NB4 (cell line): Measurements from ENCODE around the gene KAZN.

ENCODE experiments used
- CTCF ChIP-seq: IDR thresholded peaks from one replicate; pipeline ENCODE4 v1.5.1; 2012; ENCODE audit warnings: low read depth, low read length
- MAX ChIP-seq: IDR thresholded peaks from 2 replicates; pipeline ENCODE4 v1.6.1; 2011; ENCODE audit warnings: low read depth, low read length
- POLR2A ChIP-seq: IDR thresholded peaks from 2 replicates; pipeline ENCODE4 v1.6.1; 2011; ENCODE audit warnings: mild to moderate bottlenecking; ENCODE audit not compliant: insufficient read length; ENCODE audit errors: extremely low read depth

DNA sequence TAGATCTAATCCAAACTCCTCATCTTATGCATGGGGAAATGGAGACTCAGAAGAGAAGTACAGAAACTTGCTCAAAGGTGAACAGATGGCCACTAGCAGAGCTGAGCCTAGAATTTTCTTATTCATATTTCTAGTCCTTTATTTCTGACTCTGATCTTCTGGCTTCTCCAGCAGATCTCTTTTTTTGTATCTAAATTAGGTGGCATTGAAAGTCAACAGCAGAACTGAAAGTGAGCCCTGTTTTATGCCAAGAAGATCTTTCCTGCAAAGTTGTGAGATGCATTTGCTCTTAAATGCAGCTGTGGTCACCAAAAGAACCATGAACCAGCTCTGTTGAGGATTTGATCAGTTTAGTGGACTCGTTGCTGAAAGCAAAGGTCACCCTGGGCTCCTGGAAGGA lies 75.5 kb downstream of the KAZN start:
- TF ChIP-seq CTCF (no peak), MAX (no peak), POLR2A (no peak)
